Mucosa of rectum (tissue), 2 donors: Measurements from ENCODE around the gene CDKN2AIP.

ENCODE experiments used
- H3K27ac ChIP-seq, 2 donors: one replicate each; pipeline ENCODE4 v1.7.0; 2013; ENCODE audit warnings: inconsistent platforms in 2 of 2, low read depth in 2 of 2, low read length in 2 of 2
- H3K27me3 ChIP-seq, 2 donors: one replicate each; pipeline ENCODE4 v1.7.0; 2013; ENCODE audit warnings: low read length in 2 of 2; ENCODE audit not compliant: control insufficient read depth in 2 of 2, insufficient read depth in 2 of 2
- H3K36me3 ChIP-seq, 2 donors: one replicate each; pipeline ENCODE4 v1.7.0; 2013; ENCODE audit warnings: low read length in 2 of 2; ENCODE audit not compliant: control insufficient read depth in 2 of 2, insufficient read depth in 2 of 2
- H3K4me1 ChIP-seq, 2 donors: one replicate each; pipeline ENCODE4 v1.7.0; 2013; ENCODE audit warnings: low read length in 2 of 2, mild to moderate bottlenecking in 1 of 2; ENCODE audit not compliant: control insufficient read depth in 2 of 2, insufficient read depth in 2 of 2
- H3K4me3 ChIP-seq, 2 donors: one replicate each; pipeline ENCODE4 v1.7.0; 2013; ENCODE audit warnings: low read length in 2 of 2
- H3K9ac ChIP-seq, 2 donors: one replicate each; pipeline ENCODE4 v1.7.0; 2013; ENCODE audit warnings: low read length in 2 of 2, low read depth in 1 of 2, mild to moderate bottlenecking in 1 of 2
- H3K9me3 ChIP-seq, 2 donors: one replicate each; pipeline ENCODE4 v1.7.0; 2013; ENCODE audit warnings: low read length in 2 of 2; ENCODE audit not compliant: control insufficient read depth in 2 of 2
- donor health status: healthy.
- donor health status: Normal muscosa, but diverticular disease.

Gene CDKN2AIP

GRCh38 chr4:183485411-183486160 is 41.1 kb downstream of the CDKN2AIP start:
- Histone ChIP-seq H3K27me3 (no peaks in the 10 kb centered on the region), H3K4me3 (no peak overlapping the region), H3K36me3 (no peaks in the 10 kb centered on the region), H3K9ac (no peak overlapping the region), H3K4me1 (no peaks in the 10 kb centered on the region), H3K27ac (no peak overlapping the region), H3K9me3 (no peaks in the 10 kb centered on the region)

GRCh38 chr4:183492791-183493222 is 48.4 kb downstream of the CDKN2AIP start:
- Histone ChIP-seq H3K9ac (no peak overlapping the region), H3K27me3 (no peaks in the 10 kb centered on the region), H3K4me1 (no peaks in the 10 kb centered on the region), H3K4me3 (no peak overlapping the region), H3K36me3 (no peaks in the 10 kb centered on the region), H3K27ac (no peak overlapping the region), H3K9me3 (no peaks in the 10 kb centered on the region)

DNA sequence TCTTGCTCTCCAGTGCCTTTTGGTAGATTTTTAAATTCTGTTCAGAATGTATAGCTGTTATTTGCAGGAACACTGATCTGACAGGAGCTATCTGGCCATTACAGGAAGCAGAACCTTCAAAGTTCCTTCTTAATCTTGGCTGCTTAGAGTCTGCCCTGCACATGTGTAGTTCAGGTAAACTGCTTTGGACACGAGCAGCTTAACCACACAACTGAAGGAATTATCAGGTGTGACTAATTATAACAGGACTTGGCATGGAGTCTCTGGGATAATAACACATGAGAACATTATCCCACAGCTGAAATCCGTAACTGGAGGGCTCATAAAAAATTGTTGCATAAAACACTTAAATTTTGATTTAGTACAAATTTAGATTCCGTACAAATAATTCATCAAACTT is 48.8 kb downstream of the CDKN2AIP start:
- no peak overlapping the region for H3K27ac ChIP-seq

DNA sequence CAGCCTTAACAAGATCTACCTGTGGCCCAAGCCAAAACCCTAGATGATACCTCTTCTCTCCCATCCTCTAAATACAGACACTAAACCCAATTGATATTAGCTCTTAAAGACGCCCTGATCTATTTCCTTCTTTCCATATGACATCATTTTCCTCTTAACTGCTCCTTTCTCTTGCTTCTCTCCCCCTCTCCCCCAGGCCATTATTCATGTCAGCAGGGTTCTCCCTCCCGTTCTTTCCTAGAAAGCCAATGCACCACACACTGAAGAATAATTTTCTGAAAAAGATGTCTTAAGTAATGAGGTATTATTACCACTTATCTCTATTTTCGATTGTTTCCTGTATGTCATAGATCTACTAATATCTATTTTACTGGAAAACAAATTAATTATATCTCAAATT is 50.7 kb downstream of the CDKN2AIP start:
- no peaks in the 10 kb centered on the region for H3K9me3 ChIP-seq
- no peak overlapping the region for H3K9ac ChIP-seq
- no peaks in the 10 kb centered on the region for H3K36me3 ChIP-seq
- no peak overlapping the region for H3K4me3 ChIP-seq
- no peaks in the 10 kb centered on the region for H3K4me1 ChIP-seq
- no peaks in the 10 kb centered on the region for H3K27me3 ChIP-seq
- no peak overlapping the region for H3K27ac ChIP-seq

More for the DNA sequence above, 48.8 kb downstream of the CDKN2AIP start:
- H3K4me3 ChIP-seq: no peak overlapping the region
- H3K27me3 ChIP-seq: no peaks in the 10 kb centered on the region
- no peak overlapping the region for H3K9ac ChIP-seq
- H3K9me3 ChIP-seq: no peaks in the 10 kb centered on the region
- H3K4me1 ChIP-seq: no peaks in the 10 kb centered on the region
- no peaks in the 10 kb centered on the region for H3K36me3 ChIP-seq
